HEK293 (cell line): ENCODE results near the gene SAG.

ENCODE experiments used
- CTCF ChIA-PET: fragments of 350-600 bp; formaldehyde crosslinking; extraction: SDS; loops from one replicate; lab custom pipeline; 2021; ENCODE audit warnings: antibody characterized with exemption; lab: Yijun Ruan, JAX
- POLR2A ChIA-PET: fragments of 300-600 bp; formaldehyde crosslinking; extraction: SDS; loops from one replicate; lab custom pipeline; 2020; ENCODE audit warnings: antibody characterized with exemption, inconsistent platforms; lab: Yijun Ruan, JAX
- H3K27ac ChIP-seq: fragments of 200-500 bp; sonication (Bioruptor generic); 2 replicates; pipeline ENCODE4 v1.5.1; 2014; ENCODE audit warnings: low read depth, low read length, control low read depth, inconsistent platforms; ENCODE audit errors: extremely low read depth
- H3K36me3 ChIP-seq, 2 experiments: fragments of 200-500 bp in 1 of 2; sonication (Bioruptor generic) in 1 of 2; 1 replicate in 1 of 2; 2 replicates in 1 of 2; pipeline ENCODE4 v1.5.1; 2014 to 2017; ENCODE audit warnings: inconsistent platforms in 2 of 2, low read length in 2 of 2; ENCODE audit not compliant: control insufficient read depth in 2 of 2, insufficient read depth in 1 of 2
- H3K4me1 ChIP-seq: fragments of 200-500 bp; sonication (Bioruptor generic); 2 replicates; pipeline ENCODE4 v1.5.1; 2014; ENCODE audit warnings: mild to moderate bottlenecking, low read length, inconsistent platforms; ENCODE audit not compliant: control insufficient read depth, insufficient read depth
- H3K4me3 ChIP-seq: 2 replicates; pipeline ENCODE4 v1.5.1; 2011; ENCODE audit warnings: low read depth, mild to moderate bottlenecking, control low read depth, low read length, moderate library complexity
- H3K9me3 ChIP-seq: fragments of 200-500 bp; sonication (Bioruptor generic); 2 replicates; pipeline ENCODE4 v1.5.1; 2014; ENCODE audit warnings: low read depth, low read length, inconsistent platforms; ENCODE audit not compliant: control insufficient read depth, insufficient read depth
- INSM2 ChIP-seq: fragments of 450-650 bp; formaldehyde crosslinking; IDR thresholded peaks from 2 replicates; pipeline ENCODE4 v1.5.1; 2016; ENCODE audit warnings: missing biosample characterization, missing genetic modification characterization
- OSR2 ChIP-seq: fragments of 450-650 bp; formaldehyde crosslinking; IDR thresholded peaks from 2 replicates; pipeline ENCODE4 v1.5.1; 2016; ENCODE audit warnings: missing biosample characterization, missing genetic modification characterization
- PBX3 ChIP-seq: sonication (generic); formaldehyde crosslinking; IDR thresholded peaks from 2 replicates; pipeline ENCODE4 v1.8.1; 2022; ENCODE audit warnings: mild to moderate bottlenecking, moderate library complexity, missing genetic modification reagents
- PRDM10 ChIP-seq: fragments of 450-650 bp; formaldehyde crosslinking; IDR thresholded peaks from 2 replicates; pipeline ENCODE4 v1.5.1; 2016; ENCODE audit warnings: missing biosample characterization, missing genetic modification characterization
- ZBTB17 ChIP-seq: fragments of 450-650 bp; formaldehyde crosslinking; IDR thresholded peaks from 2 replicates; pipeline ENCODE4 v1.5.1; 2016; ENCODE audit warnings: missing biosample characterization, missing genetic modification characterization
- ZBTB6 ChIP-seq: fragments of 450-650 bp; formaldehyde crosslinking; IDR thresholded peaks from 2 replicates; pipeline ENCODE4 v1.5.1; 2017; ENCODE audit warnings: missing biosample characterization, missing genetic modification characterization
- ZFP37 ChIP-seq: fragments of 450-650 bp; formaldehyde crosslinking; IDR thresholded peaks from 2 replicates; pipeline ENCODE4 v1.5.1; 2016; ENCODE audit warnings: missing biosample characterization, missing genetic modification characterization
- ZNF211 ChIP-seq: fragments of 450-650 bp; formaldehyde crosslinking; IDR thresholded peaks from 2 replicates; pipeline ENCODE4 v1.5.1; 2016; ENCODE audit warnings: low read depth, missing biosample characterization, missing genetic modification characterization
- ZNF23 ChIP-seq: fragments of 450-650 bp; formaldehyde crosslinking; IDR thresholded peaks from 2 replicates; pipeline ENCODE4 v1.5.1; 2016; ENCODE audit warnings: missing biosample characterization, missing genetic modification characterization, borderline replicate concordance
- ZNF324 ChIP-seq: fragments of 450-650 bp; formaldehyde crosslinking; IDR thresholded peaks from 2 replicates; pipeline ENCODE4 v1.5.1; 2016; ENCODE audit warnings: missing biosample characterization, missing genetic modification characterization
- ZNF449 ChIP-seq: fragments of 450-650 bp; formaldehyde crosslinking; IDR thresholded peaks from 2 replicates; pipeline ENCODE4 v1.5.1; 2017; ENCODE audit warnings: missing biosample characterization, mild to moderate bottlenecking, missing genetic modification characterization, moderate library complexity
- ZNF549 ChIP-seq: fragments of 450-650 bp; IDR thresholded peaks from 2 replicates; pipeline ENCODE4 v1.5.1; 2018; ENCODE audit warnings: missing biosample characterization, missing genetic modification characterization, mild to moderate bottlenecking, inconsistent platforms, moderate library complexity
- ZNF555 ChIP-seq: fragments of 450-650 bp; formaldehyde crosslinking; conservative IDR thresholded peaks from 2 replicates; pipeline ENCODE4 v1.5.1; 2017; ENCODE audit warnings: missing biosample characterization, mild to moderate bottlenecking, missing genetic modification characterization, inconsistent platforms
- ZNF629 ChIP-seq: fragments of 450-650 bp; formaldehyde crosslinking; IDR thresholded peaks from 2 replicates; pipeline ENCODE4 v1.5.1; 2017; ENCODE audit warnings: missing biosample characterization, missing genetic modification characterization
- ZNF654 ChIP-seq: fragments of 450-650 bp; formaldehyde crosslinking; IDR thresholded peaks from 2 replicates; pipeline ENCODE4 v1.5.1; 2016; ENCODE audit warnings: low read depth, missing biosample characterization, missing genetic modification characterization
- ZNF704 ChIP-seq: fragments of 450-650 bp; formaldehyde crosslinking; IDR thresholded peaks from 2 replicates; pipeline ENCODE4 v1.5.1; 2016; ENCODE audit warnings: missing biosample characterization, missing genetic modification characterization

Gene SAG

GRCh38 chr2:233387667-233388528, 80.3 kb downstream of the SAG start:
- POLR2A ChIA-PET, result interaction anchor here (1.0 to 1.2 kb wide), 2 partner anchors 16 to 120 kb away, joined by 3 to 7 read pairs; no protein-coding TSS in a partner anchor
- 0 out of 2 replicates have a peak, but pooled peaks have one; percentile 32 for TF ChIP-seq ZNF629 (tag by site-specific recombination)
- no peak for TF ChIP-seq INSM2 (tag by site-specific recombination)
- TF ChIP-seq ZNF654, result no peak
- TF ChIP-seq ZNF211, result no peak
- TF ChIP-seq ZNF549 (tag by site-specific recombination), result no peak
- peak; percentile 67; the same call in 1 of the 2 replicates for TF ChIP-seq ZBTB6 (tag by site-specific recombination)
- no peak for TF ChIP-seq ZFP37 (tag by site-specific recombination)
- TF ChIP-seq OSR2 (tag by site-specific recombination), result no peak
- TF ChIP-seq ZNF23, result no peak
- TF ChIP-seq PRDM10, result 0 out of 2 replicates have a peak, but pooled peaks have one; percentile 42
- TF ChIP-seq ZNF449 (tag by site-specific recombination), result peak; percentile 87
- no peak for TF ChIP-seq PBX3
- TF ChIP-seq ZNF555 (tag by site-specific recombination), result no peak
- peak; percentile 37; the same call in 1 of the 2 replicates for TF ChIP-seq ZBTB17 (tag by site-specific recombination)
- no peak for TF ChIP-seq ZNF704 (tag by site-specific recombination)
- TF ChIP-seq ZNF324 (tag by site-specific recombination), result no peak
- no peak overlapping the region; the same call in 1 of the 2 replicates for H3K27ac ChIP-seq
- CTCF ChIA-PET, result interaction anchor here (0.7 to 1.5 kb wide), 2 partner anchors 47 to 55 kb away, joined by 3 read pairs; no protein-coding TSS in a partner anchor
- no peak overlapping the region for H3K4me3 ChIP-seq
- H3K4me1 ChIP-seq, result peaks cover 10% of the 10 kb centered on the region; the same call in 1 of the 2 replicates
- peaks cover 5 to 21% of the 10 kb centered on the region in 2 experiments; a peak in 2 of 3 replicates for H3K36me3 ChIP-seq
- no peaks in the 10 kb centered on the region for H3K9me3 ChIP-seq
